Thoracic aorta (tissue), 2 donors: ENCODE data around the gene DEDD2. TPM values are rescaled to one million over a fixed set of nuclear protein-coding genes. Genes with fewer than 3 reads are reported as not detected.

ENCODE experiments used
- ATAC-seq: fragments of 150-250 bp; one replicate; pipeline ENCODE4 v1.8.0; 2017; ENCODE audit warnings: low read depth; ENCODE audit not compliant: insufficient number of reproducible peaks, low FRiP score
- DNase-seq: peaks from one replicate; pipeline ENCODE4 v3.0.0-alpha.2; 2020; ENCODE audit warnings: low spot score
- H3K27ac ChIP-seq, 2 donors: fragments of 200-600 bp; sonication (generic); 1 replicate in 1 of 2; 2 replicates in 1 of 2; pipeline ENCODE4 v1.5.1; 2016; ENCODE audit warnings: mild to moderate bottlenecking in 2 of 2, moderate library complexity in 2 of 2
- H3K27me3 ChIP-seq: fragments of 200-600 bp; sonication (generic); replicated peaks from 2 replicates; pipeline ENCODE4 v1.6.0; 2016; ENCODE audit warnings: mild to moderate bottlenecking; ENCODE audit not compliant: insufficient read depth
- H3K36me3 ChIP-seq: fragments of 200-600 bp; sonication (generic); one replicate; pipeline ENCODE4 v1.5.1; 2016
- H3K4me1 ChIP-seq, 2 donors: fragments of 200-600 bp; sonication (generic); 1 replicate in 1 of 2; 2 replicates in 1 of 2; pipeline versions ENCODE4 v1.5.1 to v1.6.0; 2016; ENCODE audit warnings: low read depth in 2 of 2, mild to moderate bottlenecking in 1 of 2; ENCODE audit not compliant: control insufficient read depth in 1 of 2
- H3K4me3 ChIP-seq: fragments of 200-600 bp; sonication (generic); 2 replicates; pipeline ENCODE4 v1.5.1; 2016; ENCODE audit warnings: mild to moderate bottlenecking
- H3K9me3 ChIP-seq: fragments of 200-600 bp; sonication (generic); 2 replicates; pipeline ENCODE4 v1.5.1; 2016
- total RNA-seq, 2 donors: library from RNA; depleted of rRNA; stranded (reverse); fragments of >200 nt; gene quantifications; one replicate each; pipeline versions ENCODE4 v1.1.0 to v1.2.3, GENCODE V29; 2016
- TF ChIP-seq, protein P1 (sequence below): fragments of 200-600 bp; sonication (generic); IDR thresholded peaks from one replicate; pipeline ENCODE4 v1.5.1; 2019; ENCODE audit warnings: antibody characterized with exemption

Gene DEDD2
- total RNA-seq, 2 donors from 2014 or later: 21.7 to 33.2 TPM

DNA sequence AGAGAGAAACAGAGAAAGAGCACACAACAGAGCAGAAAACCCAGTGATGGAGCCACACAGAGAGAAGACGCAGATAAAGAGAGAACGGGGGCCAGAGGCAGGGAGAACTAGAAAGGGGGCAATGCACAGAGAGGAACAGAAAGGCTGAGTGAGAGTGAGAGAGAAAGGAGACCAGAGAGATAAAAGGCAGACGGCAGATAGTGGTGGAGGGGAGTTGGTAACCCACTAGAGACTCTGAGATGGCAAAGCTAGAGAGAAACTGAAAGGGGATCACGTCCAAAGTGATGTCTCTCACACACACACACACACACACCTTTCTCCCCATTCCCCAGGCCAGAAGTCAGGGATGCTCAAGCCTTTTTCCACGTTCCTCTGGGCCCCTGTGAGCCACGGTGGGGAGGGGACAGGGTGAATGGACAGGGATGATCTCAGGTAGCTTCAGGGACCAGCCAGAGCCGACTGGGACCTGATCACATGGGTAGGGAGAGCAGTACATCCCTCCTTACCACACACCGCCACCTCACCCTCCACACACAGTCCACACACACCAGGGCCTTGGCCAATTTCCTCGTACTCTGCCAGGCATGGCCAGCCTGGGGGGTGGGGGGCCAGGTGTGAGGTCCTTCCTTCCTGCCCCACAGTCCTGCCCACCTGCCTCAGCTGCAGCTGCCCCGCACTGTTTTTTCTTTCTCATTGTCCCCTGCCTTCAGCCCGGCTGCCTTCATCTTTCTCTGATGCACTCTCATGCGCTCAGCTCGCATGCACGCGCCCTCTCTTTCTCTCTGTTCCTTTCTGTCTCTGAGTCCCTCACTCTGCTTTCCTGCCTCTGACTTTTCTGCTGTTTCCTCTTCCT is 62.8 kb downstream of the DEDD2 start:
- Histone ChIP-seq H3K27ac (no peak overlapping the region), H3K4me1 (no peaks in the 10 kb centered on the region), H3K36me3 (no peaks in the 10 kb centered on the region), H3K4me3 (no peak overlapping the region), H3K9me3 (no peaks in the 10 kb centered on the region), H3K27me3 (no peaks in the 10 kb centered on the region)
- ATAC-seq (no peak), DNase-seq (no peak)
- TF ChIP-seq, protein P1, sequence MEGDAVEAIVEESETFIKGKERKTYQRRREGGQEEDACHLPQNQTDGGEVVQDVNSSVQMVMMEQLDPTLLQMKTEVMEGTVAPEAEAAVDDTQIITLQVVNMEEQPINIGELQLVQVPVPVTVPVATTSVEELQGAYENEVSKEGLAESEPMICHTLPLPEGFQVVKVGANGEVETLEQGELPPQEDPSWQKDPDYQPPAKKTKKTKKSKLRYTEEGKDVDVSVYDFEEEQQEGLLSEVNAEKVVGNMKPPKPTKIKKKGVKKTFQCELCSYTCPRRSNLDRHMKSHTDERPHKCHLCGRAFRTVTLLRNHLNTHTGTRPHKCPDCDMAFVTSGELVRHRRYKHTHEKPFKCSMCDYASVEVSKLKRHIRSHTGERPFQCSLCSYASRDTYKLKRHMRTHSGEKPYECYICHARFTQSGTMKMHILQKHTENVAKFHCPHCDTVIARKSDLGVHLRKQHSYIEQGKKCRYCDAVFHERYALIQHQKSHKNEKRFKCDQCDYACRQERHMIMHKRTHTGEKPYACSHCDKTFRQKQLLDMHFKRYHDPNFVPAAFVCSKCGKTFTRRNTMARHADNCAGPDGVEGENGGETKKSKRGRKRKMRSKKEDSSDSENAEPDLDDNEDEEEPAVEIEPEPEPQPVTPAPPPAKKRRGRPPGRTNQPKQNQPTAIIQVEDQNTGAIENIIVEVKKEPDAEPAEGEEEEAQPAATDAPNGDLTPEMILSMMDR: no peak

DNA sequence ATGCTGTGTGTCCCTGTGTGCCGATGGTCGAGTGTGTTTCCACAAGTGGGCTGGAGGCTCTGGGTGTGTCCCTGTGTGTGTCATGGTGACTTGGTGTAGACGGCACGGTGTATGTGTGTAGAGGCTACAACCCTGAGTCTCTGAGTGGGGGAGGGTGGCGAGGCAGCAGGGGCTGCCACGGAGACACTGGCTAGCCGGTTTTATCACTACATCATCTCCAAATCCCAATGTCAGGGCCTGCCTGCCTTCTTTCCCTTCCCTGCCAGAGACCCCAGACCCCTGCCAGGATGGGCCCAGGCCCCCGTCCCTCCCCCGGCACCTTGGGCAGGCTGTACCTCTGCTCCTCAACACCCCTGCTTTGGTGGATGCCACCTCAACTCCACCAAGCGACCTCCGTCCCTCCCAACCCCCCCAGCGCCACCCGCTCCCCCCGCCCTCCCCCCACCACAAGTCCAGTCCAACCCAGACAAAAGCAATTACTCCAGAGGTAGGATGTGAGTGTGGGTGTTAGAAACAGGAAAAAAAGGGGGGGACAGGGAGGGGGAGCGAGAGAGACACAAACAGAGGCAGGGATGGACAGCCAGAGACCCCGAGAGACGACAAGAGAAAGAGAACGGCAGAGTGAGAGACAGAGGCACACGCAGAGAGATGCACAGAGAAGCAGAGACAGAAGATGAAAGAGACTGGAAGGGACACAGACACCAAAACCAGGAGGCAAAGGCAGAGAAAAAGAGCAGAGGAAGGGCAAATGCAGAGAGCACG is 63.6 kb downstream of the DEDD2 start:
- H3K27ac ChIP-seq: no peak overlapping the region
- no peaks in the 10 kb centered on the region for H3K27me3 ChIP-seq
- TF ChIP-seq, protein P1: no peak
- H3K36me3 ChIP-seq: no peaks in the 10 kb centered on the region
- no peaks in the 10 kb centered on the region for H3K4me1 ChIP-seq
- no peaks in the 10 kb centered on the region for H3K9me3 ChIP-seq
- DNase-seq: no peak
- H3K4me3 ChIP-seq: no peak overlapping the region
- ATAC-seq: no peak

DNA sequence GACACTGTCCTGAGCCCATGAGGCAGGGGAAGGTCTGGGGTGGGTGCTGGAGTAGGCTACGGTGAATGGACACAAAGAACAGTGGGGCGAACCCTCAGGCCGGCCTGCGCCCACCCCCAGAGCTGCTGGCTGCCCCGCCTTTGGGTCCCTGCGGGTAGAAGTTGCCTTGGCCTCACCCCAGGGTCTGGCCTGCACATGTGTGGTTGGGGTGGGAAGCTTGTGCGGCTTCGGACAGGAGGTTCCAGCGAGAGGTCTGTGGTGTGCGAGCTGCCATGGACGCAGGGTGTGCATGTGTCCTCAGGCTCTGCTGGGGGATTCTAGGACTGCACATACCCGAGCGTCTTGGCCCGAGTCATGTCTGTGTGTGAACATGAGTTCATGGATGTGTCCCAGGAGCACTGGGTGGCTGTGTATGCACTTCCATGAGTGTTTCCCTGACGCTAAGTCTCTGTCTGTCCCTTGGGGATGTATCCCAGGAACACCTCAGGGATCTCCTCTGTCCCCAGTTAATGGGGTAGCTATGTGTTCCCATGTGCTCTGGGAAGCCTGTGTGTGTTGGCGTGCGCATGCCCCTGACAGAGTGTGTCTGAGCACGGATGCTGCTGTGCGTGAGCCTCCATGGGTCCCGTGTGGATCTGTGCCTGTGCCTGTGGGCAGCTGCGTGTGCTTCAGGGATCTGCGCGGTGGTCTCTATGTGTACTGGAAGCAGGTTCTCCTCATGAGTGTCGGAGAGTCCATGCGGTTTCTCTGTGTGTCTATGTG is 64.4 kb downstream of the DEDD2 start:
- no peaks in the 10 kb centered on the region for H3K9me3 ChIP-seq
- ATAC-seq (no peak), DNase-seq (no peak)
- H3K36me3 ChIP-seq: no peaks in the 10 kb centered on the region
- no peak overlapping the region for H3K27ac ChIP-seq
- no peaks in the 10 kb centered on the region for H3K27me3 ChIP-seq
- TF ChIP-seq, protein P1: no peak
- H3K4me3 ChIP-seq: no peak overlapping the region
- no peaks in the 10 kb centered on the region for H3K4me1 ChIP-seq

DNA sequence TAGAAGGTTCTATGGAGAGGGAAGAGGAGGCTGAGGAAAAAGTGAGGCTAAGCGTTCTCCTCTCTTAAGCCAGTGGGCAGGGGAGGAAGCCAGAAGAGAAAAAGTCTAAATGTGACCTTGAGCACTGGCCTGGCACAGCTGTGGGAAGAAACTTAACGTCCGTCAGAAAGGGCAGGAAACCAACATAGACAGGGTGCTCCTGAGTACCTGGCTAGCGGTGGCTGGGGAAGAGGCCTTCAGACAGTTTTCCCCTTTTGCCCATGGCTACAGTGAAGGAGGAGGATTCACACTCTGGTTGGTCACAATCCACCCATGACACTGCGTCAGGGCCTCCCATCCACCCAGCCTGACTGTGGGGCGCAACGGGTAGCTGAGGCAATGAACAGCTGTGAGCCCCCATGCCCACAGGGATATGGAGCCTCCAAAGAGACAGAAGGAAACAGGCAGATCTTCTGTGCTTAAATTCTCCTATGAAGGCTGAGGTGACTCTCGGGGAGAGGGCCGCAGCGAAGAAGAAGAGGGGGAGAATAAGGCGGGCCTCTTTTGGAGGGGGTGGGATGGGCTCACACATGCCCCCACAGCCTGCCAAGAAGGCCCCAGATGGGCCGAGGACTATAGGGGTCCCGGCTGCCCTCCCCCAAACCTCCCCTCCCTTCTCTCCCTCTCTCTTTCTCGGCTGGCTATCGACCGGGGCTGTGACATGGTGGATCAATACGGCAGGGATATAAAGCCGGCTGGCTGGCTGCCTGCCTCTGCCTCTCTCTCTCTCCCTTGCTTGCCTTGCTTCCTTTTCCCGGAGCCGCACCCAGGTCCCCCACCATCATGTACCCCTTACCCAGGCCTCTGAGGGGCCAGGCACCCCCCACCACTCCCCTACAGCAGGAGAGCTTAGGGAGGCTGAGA is 65.4 kb downstream of the DEDD2 start:
- no peaks in the 10 kb centered on the region for H3K36me3 ChIP-seq
- H3K4me1 ChIP-seq: no peaks in the 10 kb centered on the region
- no peak overlapping the region for H3K27ac ChIP-seq
- no peak overlapping the region for H3K4me3 ChIP-seq
- DNase-seq: no peak
- ATAC-seq: no peak
- H3K9me3 ChIP-seq: no peaks in the 10 kb centered on the region
- no peaks in the 10 kb centered on the region for H3K27me3 ChIP-seq
- TF ChIP-seq, protein P1: no peak
